Lower leg skin (tissue), 3 donors: ENCODE measurements around the gene SORBS2.

Experiments used
- CTCF ChIP-seq, 3 donors: fragments of 450-650 bp; IDR thresholded peaks; one replicate each; pipeline ENCODE4 v1.5.1; 2016; ENCODE audit warnings: antibody characterized with exemption in 3 of 3, mild to moderate bottlenecking in 3 of 3, moderate library complexity in 2 of 3
- POLR2A ChIP-seq, 2 donors: fragments of 450-650 bp; IDR thresholded peaks; one replicate each; pipeline ENCODE4 v1.6.1; 2016 to 2017; ENCODE audit warnings: antibody characterized with exemption in 2 of 2, mild to moderate bottlenecking in 1 of 2, moderate library complexity in 1 of 2

- no peak for TF ChIP-seq POLR2A (IDR thresholded peaks at IDR 0.05)
- TF ChIP-seq CTCF (IDR thresholded peaks at IDR 0.05), result no peak
Observed at GRCh38 chr4:185809121-185809520, 2.9 kb downstream of the SORBS2 start.
